ENCODE measurements around the gene TIGD6.

- no peak for TF ChIP-seq CTCF (conservative IDR thresholded peaks at IDR 0.05; ENCODE audit: low read length)
- TF ChIP-seq EZH2phosphoT487 (IDR thresholded peaks at IDR 0.05; ENCODE audit: borderline replicate concordance) = no peak
Measured at GRCh38 chr5:150007050-150007449, 6.6 kb upstream of the TIGD6 start.

Measured in Loucy (cell line).